Measurements from ENCODE around the gene PLXNA2.

The PLXNA2 gene

DNA sequence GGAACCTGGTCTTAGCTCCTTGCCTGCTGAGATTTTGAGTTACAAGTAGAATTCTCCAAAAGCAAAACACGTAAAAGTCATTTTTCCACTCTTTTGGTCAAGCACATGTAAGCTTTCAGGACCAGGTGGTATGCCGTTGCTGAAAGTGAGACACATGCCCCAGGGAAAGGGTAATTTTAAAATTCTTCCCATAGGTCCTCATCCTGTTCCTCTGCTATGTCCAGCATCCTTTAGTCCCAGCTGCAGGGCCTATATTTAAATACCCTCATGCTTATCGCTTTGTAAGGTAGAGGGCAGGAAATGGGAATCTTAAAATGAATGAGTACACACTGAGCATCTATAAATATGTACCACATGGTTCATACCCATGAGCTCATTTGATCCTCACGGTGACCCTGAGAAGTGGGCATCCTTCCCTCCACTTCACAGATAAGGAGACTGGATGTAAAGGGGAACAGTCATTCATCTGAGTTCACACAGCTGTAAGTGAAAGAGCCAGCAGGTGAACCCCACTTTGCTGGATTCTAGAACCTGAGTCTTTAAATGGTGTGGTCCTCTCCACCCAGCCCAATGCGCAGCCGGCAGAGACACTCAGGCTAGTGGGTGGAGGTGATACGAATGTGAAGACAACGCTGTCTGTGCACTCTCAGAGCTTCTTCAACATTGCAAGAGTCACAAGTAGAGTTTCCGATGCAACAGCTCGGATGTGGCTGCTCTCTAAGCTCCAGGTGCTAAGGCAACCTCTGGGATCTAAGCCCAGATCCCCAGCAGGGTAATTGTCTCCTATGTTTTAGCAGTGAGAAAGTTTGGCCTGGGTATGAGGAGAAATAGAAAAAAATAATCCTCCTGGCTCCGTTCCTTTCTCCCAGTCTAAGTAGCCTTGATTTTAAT is 163.5 kb downstream of the PLXNA2 start:
- TF ChIP-seq, protein P1, sequence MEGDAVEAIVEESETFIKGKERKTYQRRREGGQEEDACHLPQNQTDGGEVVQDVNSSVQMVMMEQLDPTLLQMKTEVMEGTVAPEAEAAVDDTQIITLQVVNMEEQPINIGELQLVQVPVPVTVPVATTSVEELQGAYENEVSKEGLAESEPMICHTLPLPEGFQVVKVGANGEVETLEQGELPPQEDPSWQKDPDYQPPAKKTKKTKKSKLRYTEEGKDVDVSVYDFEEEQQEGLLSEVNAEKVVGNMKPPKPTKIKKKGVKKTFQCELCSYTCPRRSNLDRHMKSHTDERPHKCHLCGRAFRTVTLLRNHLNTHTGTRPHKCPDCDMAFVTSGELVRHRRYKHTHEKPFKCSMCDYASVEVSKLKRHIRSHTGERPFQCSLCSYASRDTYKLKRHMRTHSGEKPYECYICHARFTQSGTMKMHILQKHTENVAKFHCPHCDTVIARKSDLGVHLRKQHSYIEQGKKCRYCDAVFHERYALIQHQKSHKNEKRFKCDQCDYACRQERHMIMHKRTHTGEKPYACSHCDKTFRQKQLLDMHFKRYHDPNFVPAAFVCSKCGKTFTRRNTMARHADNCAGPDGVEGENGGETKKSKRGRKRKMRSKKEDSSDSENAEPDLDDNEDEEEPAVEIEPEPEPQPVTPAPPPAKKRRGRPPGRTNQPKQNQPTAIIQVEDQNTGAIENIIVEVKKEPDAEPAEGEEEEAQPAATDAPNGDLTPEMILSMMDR (IDR thresholded peaks at IDR 0.05; ENCODE audit: low read depth, low read length), result no peak
- H3K4me3 ChIP-seq (ENCODE audit: low read depth, low read length), result no peak overlapping the region

DNA sequence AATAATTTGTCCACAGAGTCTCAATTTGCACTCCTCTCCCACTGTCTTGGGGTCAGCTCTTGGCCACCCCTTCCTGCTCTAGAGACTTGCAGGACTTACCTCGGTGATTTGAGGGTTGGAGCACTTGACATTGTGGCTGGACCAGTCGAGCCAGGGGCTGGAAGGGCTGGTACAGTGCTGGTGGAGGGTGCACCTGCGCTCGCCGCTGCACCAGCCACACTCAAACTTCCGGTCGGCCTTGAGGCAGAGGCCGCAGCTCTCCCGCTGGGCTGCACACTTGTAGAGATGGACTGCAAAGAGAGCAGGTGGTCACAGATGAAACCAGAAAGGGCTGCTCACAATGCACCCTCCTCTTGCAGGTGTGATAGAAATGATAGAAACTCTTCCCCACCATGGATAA is 165.0 kb downstream of the PLXNA2 start:
- no peak overlapping the region for H3K4me3 ChIP-seq (ENCODE audit: low read depth, low read length)
- TF ChIP-seq, protein P1 (IDR thresholded peaks at IDR 0.05; ENCODE audit: low read depth, low read length), result no peak

DNA sequence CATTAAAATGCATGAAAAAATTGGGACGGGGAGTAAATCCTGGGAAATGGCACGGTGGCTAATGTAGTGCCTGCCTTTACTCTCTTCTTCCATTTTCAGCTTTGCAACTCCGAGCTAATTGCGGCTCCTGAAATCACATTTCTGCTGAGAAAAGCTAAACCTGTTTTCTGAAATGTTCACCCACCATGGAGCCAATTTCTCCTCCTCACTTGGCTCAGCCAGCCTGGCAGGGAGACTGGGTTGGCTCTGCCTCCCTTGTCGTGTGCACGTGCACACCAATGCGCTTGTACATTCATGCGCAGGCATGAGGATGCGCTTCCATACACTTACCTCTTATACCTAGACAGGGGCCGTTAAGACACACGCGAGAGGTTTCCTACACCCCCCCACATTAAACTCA is 165.4 kb downstream of the PLXNA2 start:
- H3K4me3 ChIP-seq (ENCODE audit: low read depth, low read length), result no peak overlapping the region

DNA sequence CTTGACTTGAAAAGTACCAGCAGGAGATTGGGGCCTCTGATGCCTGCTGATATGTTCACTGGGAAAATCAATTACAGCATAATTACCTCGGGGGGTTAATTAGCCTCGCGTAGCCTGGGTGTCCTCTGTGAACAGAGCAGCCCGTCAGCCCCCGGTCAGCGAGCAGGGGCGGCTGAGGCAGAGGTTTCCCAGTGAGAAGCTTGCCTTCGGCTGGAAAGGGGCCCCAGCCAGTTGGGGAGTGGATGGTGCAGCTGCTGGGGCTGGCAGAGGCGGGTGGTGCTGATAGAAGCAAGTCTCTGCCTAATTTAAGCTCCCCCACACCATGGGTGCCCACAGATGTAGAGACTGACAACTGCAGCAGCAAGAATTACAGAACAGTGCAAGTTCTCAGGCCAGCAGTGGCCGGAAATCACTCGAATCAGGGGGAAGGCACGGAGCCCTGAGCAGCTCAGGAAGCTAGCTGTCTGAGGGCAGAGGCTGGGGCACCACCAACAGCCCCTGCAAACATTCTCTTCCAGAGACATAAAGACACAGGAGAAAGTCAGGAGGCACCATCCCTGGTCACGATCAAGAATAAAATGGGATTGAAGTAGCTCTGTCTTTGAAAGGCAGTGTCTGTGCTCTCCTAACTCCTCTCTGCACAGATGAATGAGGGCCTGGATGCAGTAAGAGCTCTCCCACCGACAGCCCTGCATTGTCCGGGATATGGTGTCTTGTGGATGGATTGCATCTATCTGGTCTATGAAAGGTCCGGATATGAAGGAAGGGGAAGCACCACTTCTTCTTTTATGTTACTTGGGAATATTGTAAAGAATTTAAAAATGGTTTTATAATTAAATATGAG is 166.7 kb downstream of the PLXNA2 start:
- no peak overlapping the region for H3K4me3 ChIP-seq (ENCODE audit: low read depth, low read length)
- TF ChIP-seq, protein P1 (IDR thresholded peaks at IDR 0.05; ENCODE audit: low read depth, low read length), result no peak

More for the DNA sequence above, 165.4 kb downstream of the PLXNA2 start:
- TF ChIP-seq, protein P1 (IDR thresholded peaks at IDR 0.05; ENCODE audit: low read depth, low read length), result no peak

DNA sequence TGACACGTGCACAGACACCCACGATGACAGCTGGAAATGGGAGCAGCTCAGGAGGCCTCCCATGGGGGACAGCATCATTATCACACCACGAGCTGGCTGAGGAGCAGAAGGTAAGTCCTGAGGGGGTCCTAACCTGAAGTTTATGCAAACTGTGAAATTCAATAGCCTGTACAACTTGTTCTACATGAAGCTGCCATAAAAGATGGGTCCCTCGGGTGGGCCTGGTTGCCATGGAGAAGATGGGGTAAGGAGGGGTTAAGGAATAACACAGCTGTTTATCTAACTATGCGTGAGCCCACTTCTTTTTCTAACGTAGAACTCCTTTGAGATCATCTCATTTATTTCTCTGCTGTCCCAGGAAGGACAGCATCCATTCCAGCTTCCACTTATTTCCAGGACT is 169.8 kb downstream of the PLXNA2 start:
- TF ChIP-seq, protein P1 (IDR thresholded peaks at IDR 0.05; ENCODE audit: low read depth, low read length), result no peak
- H3K4me3 ChIP-seq (ENCODE audit: low read depth, low read length), result no peak overlapping the region

DNA sequence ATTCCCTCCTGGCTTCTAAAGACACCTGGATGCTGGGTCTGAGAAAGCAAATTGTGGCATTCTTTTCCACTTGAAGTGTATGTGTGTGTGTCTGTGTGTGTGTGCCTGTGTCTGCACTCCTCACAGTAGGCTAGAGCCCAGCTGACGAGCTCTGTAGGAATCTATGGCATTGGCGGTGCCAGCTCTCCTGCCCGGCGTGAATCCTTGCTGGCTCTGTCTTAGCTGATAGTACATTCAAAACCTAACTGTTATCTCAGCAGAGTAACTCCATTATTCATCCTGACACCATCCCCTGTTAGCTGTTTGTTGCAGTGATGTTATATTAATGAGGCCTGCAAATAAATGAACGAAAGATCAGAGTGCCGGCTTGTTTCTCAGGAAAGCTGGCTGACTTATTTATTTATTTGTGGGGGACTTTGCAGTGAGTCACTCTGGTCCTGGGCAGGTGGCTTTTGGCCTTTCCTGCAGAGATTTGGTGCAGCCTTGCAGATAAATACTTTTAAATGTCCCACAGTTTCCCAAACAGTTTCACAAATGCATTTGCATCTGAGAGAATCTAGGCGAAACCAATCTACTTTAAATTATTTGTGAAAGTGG is 172.7 kb downstream of the PLXNA2 start:
- TF ChIP-seq, protein P1 (IDR thresholded peaks at IDR 0.05; ENCODE audit: low read depth, low read length), result no peak
- H3K4me3 ChIP-seq (ENCODE audit: low read depth, low read length), result no peak overlapping the region

Measured in WI38 (cell line).